Measurements from ENCODE around the gene NT5M. TPM values are rescaled to one million over a fixed set of nuclear protein-coding genes. Genes with fewer than 3 reads are reported as not detected.

The NT5M gene
- total and polyA plus RNA-seq, 2 donors from 2014 or later: 2.8 to 10.0 TPM

DNA sequence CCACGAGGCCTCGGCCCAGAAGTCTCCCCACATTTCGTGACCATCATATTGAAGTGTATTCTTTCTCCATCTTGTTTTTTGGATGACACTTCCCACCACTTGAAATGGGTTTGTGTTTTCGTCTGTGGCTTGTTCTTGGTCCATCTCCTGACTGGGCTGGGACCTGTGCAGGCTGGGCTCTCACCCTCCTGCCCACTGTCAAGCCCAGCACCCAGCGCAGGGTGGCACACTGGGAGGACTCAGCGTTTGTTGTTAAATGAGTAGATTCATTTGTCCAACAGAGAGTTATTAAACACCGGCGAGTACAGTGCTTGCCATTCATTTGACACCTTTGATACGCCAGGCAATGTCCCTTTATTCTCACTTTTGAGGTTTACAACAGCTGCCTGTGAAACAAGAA is 22.6 kb downstream of the NT5M start:
- Histone ChIP-seq H3K9me3 (ENCODE audit: control insufficient read depth in 2 of 3, insufficient read depth in 1 of 3, low read length in 3 of 3) (no peaks in the 10 kb centered on the region), H3K36me3 (ENCODE audit: control insufficient read depth in 2 of 3, insufficient read depth in 3 of 3, low read length in 3 of 3) (no peaks in the 10 kb centered on the region), H3K9ac (ENCODE audit: low read length in 3 of 3) (no peak overlapping the region), H3K4me1 (ENCODE audit: control insufficient read depth in 2 of 3, insufficient read depth in 2 of 3, low read depth in 1 of 3, low read length in 3 of 3) (no peaks in the 10 kb centered on the region), H3K27me3 (ENCODE audit: control insufficient read depth, insufficient read depth, low read length) (no peaks in the 10 kb centered on the region), H3K4me3 (ENCODE audit: low read length in 3 of 3) (no peak overlapping the region), H3K27ac (ENCODE audit: low read depth in 2 of 2, low read length in 2 of 2) (no peak overlapping the region)
- TF ChIP-seq, protein P1, sequence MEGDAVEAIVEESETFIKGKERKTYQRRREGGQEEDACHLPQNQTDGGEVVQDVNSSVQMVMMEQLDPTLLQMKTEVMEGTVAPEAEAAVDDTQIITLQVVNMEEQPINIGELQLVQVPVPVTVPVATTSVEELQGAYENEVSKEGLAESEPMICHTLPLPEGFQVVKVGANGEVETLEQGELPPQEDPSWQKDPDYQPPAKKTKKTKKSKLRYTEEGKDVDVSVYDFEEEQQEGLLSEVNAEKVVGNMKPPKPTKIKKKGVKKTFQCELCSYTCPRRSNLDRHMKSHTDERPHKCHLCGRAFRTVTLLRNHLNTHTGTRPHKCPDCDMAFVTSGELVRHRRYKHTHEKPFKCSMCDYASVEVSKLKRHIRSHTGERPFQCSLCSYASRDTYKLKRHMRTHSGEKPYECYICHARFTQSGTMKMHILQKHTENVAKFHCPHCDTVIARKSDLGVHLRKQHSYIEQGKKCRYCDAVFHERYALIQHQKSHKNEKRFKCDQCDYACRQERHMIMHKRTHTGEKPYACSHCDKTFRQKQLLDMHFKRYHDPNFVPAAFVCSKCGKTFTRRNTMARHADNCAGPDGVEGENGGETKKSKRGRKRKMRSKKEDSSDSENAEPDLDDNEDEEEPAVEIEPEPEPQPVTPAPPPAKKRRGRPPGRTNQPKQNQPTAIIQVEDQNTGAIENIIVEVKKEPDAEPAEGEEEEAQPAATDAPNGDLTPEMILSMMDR (IDR thresholded peaks at IDR 0.05; ENCODE audit: borderline replicate concordance, extremely low read depth, insufficient read depth): no peak
- intact Hi-C loops (cut with DNase I): no loop called here
- no peak for FAIRE-seq
- DNase-seq: peak in 2 of 5 donors; percentile 8 to 42

DNA sequence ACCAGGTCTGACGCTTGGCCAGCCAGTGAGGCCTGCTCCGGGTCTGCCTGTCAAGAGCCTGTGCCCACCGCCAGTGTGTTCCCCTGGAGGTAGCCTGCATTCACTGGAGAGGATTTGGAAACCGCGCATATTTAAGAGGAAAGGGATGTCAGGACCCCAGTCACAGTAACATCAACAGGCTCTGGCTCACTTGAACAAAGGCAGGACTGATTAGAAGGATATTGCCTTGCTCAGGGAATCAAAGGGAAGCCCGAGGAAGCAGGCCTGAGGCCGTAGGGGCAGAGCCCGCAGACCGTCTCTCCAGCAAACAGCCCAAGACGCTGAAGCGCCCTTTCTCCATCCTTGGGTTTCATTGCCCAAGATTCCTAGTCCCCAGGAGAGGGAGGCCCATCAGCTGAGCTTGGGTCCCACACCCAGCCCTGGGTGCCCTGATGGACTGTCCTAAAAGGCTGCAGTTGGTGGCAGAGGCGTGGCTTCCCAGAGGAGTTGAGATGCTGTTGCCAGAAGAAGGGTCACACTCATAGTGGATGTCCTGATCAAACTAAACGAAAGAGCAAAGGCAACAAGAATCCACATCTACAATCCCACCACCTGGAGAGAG is 23.2 kb downstream of the NT5M start:
- DNase-seq (peak in 2 of 5 donors; percentile 11 to 18), FAIRE-seq (no peak)
- H3K36me3 ChIP-seq (ENCODE audit: control insufficient read depth in 2 of 3, insufficient read depth in 3 of 3, low read length in 3 of 3): no peaks in the 10 kb centered on the region
- H3K4me1 ChIP-seq (ENCODE audit: control insufficient read depth in 2 of 3, insufficient read depth in 2 of 3, low read depth in 1 of 3, low read length in 3 of 3): no peaks in the 10 kb centered on the region
- TF ChIP-seq, protein P1 (IDR thresholded peaks at IDR 0.05; ENCODE audit: borderline replicate concordance, extremely low read depth, insufficient read depth): no peak
- intact Hi-C loops (cut with DNase I): no loop called here
- H3K9ac ChIP-seq (ENCODE audit: low read length in 3 of 3): no peak overlapping the region
- H3K27ac ChIP-seq (ENCODE audit: low read depth in 2 of 2, low read length in 2 of 2): no peak overlapping the region
- no peaks in the 10 kb centered on the region for H3K9me3 ChIP-seq (ENCODE audit: control insufficient read depth in 2 of 3, insufficient read depth in 1 of 3, low read length in 3 of 3)
- H3K27me3 ChIP-seq (ENCODE audit: control insufficient read depth, insufficient read depth, low read length): no peaks in the 10 kb centered on the region
- H3K4me3 ChIP-seq (ENCODE audit: low read length in 3 of 3): no peak overlapping the region

DNA sequence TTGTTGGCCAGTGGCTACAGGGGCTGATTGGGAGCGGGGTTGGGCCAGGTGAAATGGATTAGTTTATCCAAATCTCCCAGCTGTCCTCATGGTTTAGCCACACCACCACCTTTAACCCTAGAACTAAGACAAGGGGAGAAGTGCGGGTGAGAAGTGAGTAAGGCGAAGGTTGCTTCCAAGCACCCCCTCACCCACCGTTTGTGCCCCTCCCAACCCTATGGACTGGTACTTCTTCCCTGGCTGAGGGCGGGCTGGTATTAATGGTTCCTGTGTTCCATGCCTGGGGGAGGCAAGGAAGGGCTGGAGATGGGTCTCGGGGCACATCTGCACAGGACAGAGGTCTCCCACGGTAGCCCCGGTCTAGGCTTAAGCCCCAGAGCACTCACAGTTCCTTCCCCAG is 25.1 kb downstream of the NT5M start:
- TF ChIP-seq, protein P1 (IDR thresholded peaks at IDR 0.05; ENCODE audit: borderline replicate concordance, extremely low read depth, insufficient read depth): no peak
- intact Hi-C loops (cut with DNase I): no loop called here
- FAIRE-seq: no peak
- Histone ChIP-seq H3K27ac (ENCODE audit: low read depth in 2 of 2, low read length in 2 of 2) (no peak overlapping the region), H3K4me1 (ENCODE audit: control insufficient read depth in 2 of 3, insufficient read depth in 2 of 3, low read depth in 1 of 3, low read length in 3 of 3) (no peaks in the 10 kb centered on the region), H3K9ac (ENCODE audit: low read length in 3 of 3) (no peak overlapping the region), H3K9me3 (ENCODE audit: control insufficient read depth in 2 of 3, insufficient read depth in 1 of 3, low read length in 3 of 3) (no peaks in the 10 kb centered on the region), H3K4me3 (ENCODE audit: low read length in 3 of 3) (no peak overlapping the region), H3K36me3 (ENCODE audit: control insufficient read depth in 2 of 3, insufficient read depth in 3 of 3, low read length in 3 of 3) (no peaks in the 10 kb centered on the region), H3K27me3 (ENCODE audit: control insufficient read depth, insufficient read depth, low read length) (no peaks in the 10 kb centered on the region)
- peak in 2 of 5 donors; percentile 12 to 32 for DNase-seq

DNA sequence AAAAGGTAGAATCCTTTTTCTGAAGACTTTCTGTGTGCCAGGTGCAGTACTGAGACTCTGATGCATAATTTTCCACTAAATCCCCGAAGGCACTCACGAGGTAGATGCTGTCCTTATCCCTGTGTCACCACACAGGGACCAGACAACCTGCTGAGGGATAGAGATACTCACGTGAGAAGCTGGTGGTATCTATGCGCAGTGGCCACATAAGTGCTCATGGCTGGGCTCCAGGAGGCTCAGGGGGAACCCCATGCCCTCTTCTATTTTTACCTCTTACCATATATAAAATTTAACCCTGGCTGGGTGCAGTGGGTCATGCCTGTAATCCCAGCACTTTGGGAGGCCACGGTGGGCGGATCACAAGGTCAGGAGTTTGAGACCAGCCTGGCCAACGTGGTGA is 38.3 kb downstream of the NT5M start:
- DNase-seq: no peak
- H3K4me3 ChIP-seq (ENCODE audit: low read length in 3 of 3): no peak overlapping the region
- no peaks in the 10 kb centered on the region for H3K27me3 ChIP-seq (ENCODE audit: control insufficient read depth, insufficient read depth, low read length)
- FAIRE-seq: no peak
- intact Hi-C loops (cut with DNase I): no loop called here
- no peak overlapping the region for H3K9ac ChIP-seq (ENCODE audit: low read length in 3 of 3)
- H3K4me1 ChIP-seq (ENCODE audit: control insufficient read depth in 2 of 3, insufficient read depth in 2 of 3, low read depth in 1 of 3, low read length in 3 of 3): no peaks in the 10 kb centered on the region
- TF ChIP-seq, protein P1 (IDR thresholded peaks at IDR 0.05; ENCODE audit: borderline replicate concordance, extremely low read depth, insufficient read depth): no peak
- no peaks in the 10 kb centered on the region for H3K36me3 ChIP-seq (ENCODE audit: control insufficient read depth in 2 of 3, insufficient read depth in 3 of 3, low read length in 3 of 3)
- H3K27ac ChIP-seq (ENCODE audit: low read depth in 2 of 2, low read length in 2 of 2): no peak overlapping the region
- H3K9me3 ChIP-seq (ENCODE audit: control insufficient read depth in 2 of 3, insufficient read depth in 1 of 3, low read length in 3 of 3): no peaks in the 10 kb centered on the region
